ENCODE results near the gene THRAP3. TPM values are rescaled to one million over a fixed set of nuclear protein-coding genes. Genes with fewer than 3 reads are reported as not detected.

The THRAP3 gene
- total and polyA plus RNA-seq, 9 of the 15 experiments (the other 6 are each of a cell fraction or from before 2014, with no cell fraction given), result 66.2 to 135 (median 113) TPM

DNA sequence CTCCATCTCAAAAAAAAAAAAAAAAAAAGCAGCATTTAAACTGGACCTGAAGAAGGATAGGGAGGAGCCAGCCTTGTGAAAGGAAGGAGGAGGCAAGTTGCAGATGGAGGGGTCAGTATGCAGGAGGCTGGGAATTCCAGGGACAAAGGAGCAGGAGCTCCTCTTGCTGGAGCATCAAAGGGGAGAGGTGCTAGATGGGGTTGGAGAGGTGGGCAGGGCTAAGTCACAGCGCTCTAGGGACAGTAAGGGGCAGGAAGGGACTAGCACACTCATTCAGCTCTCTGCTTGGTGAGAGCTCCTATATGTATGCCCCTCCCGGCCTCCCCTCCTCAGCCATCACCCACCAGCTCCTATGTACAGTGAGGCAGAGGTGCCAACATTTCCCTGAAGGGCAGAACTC, 41.5 kb upstream of the THRAP3 start (continued):
- TF ChIP-seq, protein P1, sequence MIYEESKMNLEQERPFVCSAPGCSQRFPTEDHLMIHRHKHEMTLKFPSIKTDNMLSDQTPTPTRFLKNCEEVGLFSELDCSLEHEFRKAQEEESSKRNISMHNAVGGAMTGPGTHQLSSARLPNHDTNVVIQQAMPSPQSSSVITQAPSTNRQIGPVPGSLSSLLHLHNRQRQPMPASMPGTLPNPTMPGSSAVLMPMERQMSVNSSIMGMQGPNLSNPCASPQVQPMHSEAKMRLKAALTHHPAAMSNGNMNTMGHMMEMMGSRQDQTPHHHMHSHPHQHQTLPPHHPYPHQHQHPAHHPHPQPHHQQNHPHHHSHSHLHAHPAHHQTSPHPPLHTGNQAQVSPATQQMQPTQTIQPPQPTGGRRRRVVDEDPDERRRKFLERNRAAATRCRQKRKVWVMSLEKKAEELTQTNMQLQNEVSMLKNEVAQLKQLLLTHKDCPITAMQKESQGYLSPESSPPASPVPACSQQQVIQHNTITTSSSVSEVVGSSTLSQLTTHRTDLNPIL (CRISPR knock-in tag; IDR thresholded peaks at IDR 0.05), result no peak
- no peak for TF ChIP-seq SMARCB1 (IDR thresholded peaks at IDR 0.05; ENCODE audit: insufficient read length, low read depth)
- TF ChIP-seq, protein P2, sequence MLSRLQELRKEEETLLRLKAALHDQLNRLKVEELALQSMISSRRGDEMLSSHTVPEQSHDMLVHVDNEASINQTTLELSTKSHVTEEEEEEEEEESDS (CRISPR knock-in tag; IDR thresholded peaks at IDR 0.05), result no peak

DNA sequence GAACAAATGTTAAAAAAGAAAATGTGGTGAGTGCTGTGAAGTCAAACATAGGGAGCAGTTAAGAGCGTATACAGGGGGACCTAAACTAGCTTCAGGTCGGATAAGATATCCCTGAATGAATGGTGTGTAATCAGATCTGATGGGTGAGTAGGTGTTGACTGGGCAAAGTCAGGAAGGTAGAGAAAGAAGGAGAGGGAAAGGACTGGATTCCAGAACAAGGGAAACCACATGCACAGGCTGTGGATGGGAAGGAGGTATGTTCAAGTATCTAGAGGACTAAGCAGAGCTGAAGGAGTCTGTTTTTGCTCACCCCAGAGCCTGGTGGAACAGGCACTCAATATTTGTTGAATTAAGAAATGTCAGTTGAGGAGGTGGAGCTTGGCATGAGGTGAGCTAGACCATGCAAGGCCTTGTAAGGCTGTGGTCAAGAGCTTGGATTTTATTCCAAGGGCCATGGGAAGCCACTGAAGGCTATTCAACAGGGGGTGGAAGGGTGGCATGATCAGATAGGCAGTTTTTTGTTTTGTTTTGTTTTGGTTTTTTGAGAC, 40.9 kb upstream of the THRAP3 start:
- Histone ChIP-seq H3K36me3 (ENCODE audit: control insufficient read depth, insufficient read depth, low read length) (peaks cover 32% of the 10 kb centered on the region), H3K79me2 (ENCODE audit: control insufficient read depth, insufficient read depth, low read length) (no peaks in the 10 kb centered on the region), H3K27ac (ENCODE audit: extremely low read depth, low read depth, low read length) (no peak overlapping the region), H3K9me3 (replicated peaks; ENCODE audit: control insufficient read depth, insufficient read depth, low read depth, low read length) (no peaks in the 10 kb centered on the region), H2AFZ (ENCODE audit: low read depth, low read length) (no peak overlapping the region), H3K27me3 (ENCODE audit: control insufficient read depth in 2 of 2, insufficient read depth in 2 of 2, low read length in 2 of 2) (no peaks in the 10 kb centered on the region), H4K20me1 (replicated peaks; ENCODE audit: control insufficient read depth, insufficient read depth, low read length) (0 out of 2 replicates have a peak, but pooled peaks cover 4% of the 10 kb centered on the region), H3K4me2 (ENCODE audit: insufficient read depth, low read length) (no peak overlapping the region), H3K4me1 (replicated peaks in 1 of 2; ENCODE audit: control insufficient read depth in 2 of 2, insufficient read depth in 2 of 2, low read length in 2 of 2) (peaks cover 6 to 18% of the 10 kb centered on the region in 2 experiments; a peak in 4 of 5 replicates), H3K9me1 (ENCODE audit: control insufficient read depth, insufficient read depth, low read length) (no peaks in the 10 kb centered on the region), H3K9ac (ENCODE audit: insufficient read depth in 1 of 2, low read depth in 2 of 2, low read length in 2 of 2) (no peak overlapping the region; a peak in 1 of 4 replicates), H3K4me3 (no peak overlapping the region)
- FAIRE-seq (no peak), DNase-seq (ENCODE audit: extremely low read depth in 1 of 4, low spot score in 3 of 4) (no peak), ATAC-seq (no peak)
- intact Hi-C loops (cut with micrococcal nuclease) (loop anchor here (10.0 kb wide), 1 partner anchor 241 kb away; no protein-coding TSS in a partner anchor), in situ Hi-C loops (cut with MboI) (no loop called here)
- CTCF ChIA-PET (ENCODE audit: low intra/inter-chr PET ratio), result interaction anchor here (0.7 kb wide), 1 partner anchor 52 kb away, joined by 4 read pairs; no protein-coding TSS in a partner anchor
- 59% methylated on average over 2 of the region's 2 CpGs for WGBS (ENCODE audit: insufficient coverage, low coverage, missing lambda C conversion rate)
- no TSS peak for BruUV-seq (replicated peaks)
- TF ChIP-seq CHD4 (IDR thresholded peaks at IDR 0.05; ENCODE audit: insufficient read depth, insufficient replicate concordance, low read depth, low read length, poor library complexity, severe bottlenecking) (no peak), NELFE (IDR thresholded peaks at IDR 0.05; ENCODE audit: insufficient read depth, insufficient read length) (no peak), CEBPG (CRISPR knock-in tag; IDR thresholded peaks at IDR 0.05) (peak; percentile 41; the same call in 1 of the 2 replicates), CEBPG (tag; conservative IDR thresholded peaks at IDR 0.05 in 1 of 2, IDR thresholded peaks at IDR 0.05 in 1 of 2) (no peak), ARHGAP35 (IDR thresholded peaks at IDR 0.05; ENCODE audit: partially characterized antibody) (no peak), EHMT2 (IDR thresholded peaks at IDR 0.05) (no peak), FOSL1 (tag; conservative IDR thresholded peaks at IDR 0.05) (no peak), SAP30 (IDR thresholded peaks at IDR 0.05; ENCODE audit: borderline replicate concordance, insufficient read depth, low read depth, low read length, poor library complexity, severe bottlenecking) (no peak)
- POLR2A ChIA-PET, result interaction anchor here (0.5 to 1.8 kb wide), 13 partner anchors 9 to 106 kb away, joined by 3 to 8 read pairs (median 4); partner anchors contain the start of genes MAP7D1 and TRAPPC3

Data from K562 (cell line).